ENCODE data around the gene HOXB3.

- TF ChIP-seq, protein P1, sequence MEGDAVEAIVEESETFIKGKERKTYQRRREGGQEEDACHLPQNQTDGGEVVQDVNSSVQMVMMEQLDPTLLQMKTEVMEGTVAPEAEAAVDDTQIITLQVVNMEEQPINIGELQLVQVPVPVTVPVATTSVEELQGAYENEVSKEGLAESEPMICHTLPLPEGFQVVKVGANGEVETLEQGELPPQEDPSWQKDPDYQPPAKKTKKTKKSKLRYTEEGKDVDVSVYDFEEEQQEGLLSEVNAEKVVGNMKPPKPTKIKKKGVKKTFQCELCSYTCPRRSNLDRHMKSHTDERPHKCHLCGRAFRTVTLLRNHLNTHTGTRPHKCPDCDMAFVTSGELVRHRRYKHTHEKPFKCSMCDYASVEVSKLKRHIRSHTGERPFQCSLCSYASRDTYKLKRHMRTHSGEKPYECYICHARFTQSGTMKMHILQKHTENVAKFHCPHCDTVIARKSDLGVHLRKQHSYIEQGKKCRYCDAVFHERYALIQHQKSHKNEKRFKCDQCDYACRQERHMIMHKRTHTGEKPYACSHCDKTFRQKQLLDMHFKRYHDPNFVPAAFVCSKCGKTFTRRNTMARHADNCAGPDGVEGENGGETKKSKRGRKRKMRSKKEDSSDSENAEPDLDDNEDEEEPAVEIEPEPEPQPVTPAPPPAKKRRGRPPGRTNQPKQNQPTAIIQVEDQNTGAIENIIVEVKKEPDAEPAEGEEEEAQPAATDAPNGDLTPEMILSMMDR (IDR thresholded peaks at IDR 0.05): no peak
- no peak for TF ChIP-seq POLR2A (IDR thresholded peaks at IDR 0.05)
These were observed 40.8 kb downstream of the HOXB3 start for GRCh38 chr17:48549281-48549630.
